ENCODE results near the gene GCFC2. TPM values are rescaled to one million over a fixed set of nuclear protein-coding genes. Genes with fewer than 3 reads are reported as not detected.
A peak's percentile ranks its signal among the peaks of the same experiment; 100 is the strongest.

The GCFC2 gene
- total and polyA plus RNA-seq, 2 of the 13 experiments (the other 11 are each of a cell fraction or from before 2014, with no cell fraction given), result 26.8 to 49.0 TPM

GRCh38 chr2:75627902-75628504 lies 82.7 kb downstream of the GCFC2 start (continued):
- TF ChIP-seq HINFP (CRISPR knock-in tag; IDR thresholded peaks at IDR 0.05; ENCODE audit: low read depth), result no peak
- peak; percentile 32 for TF ChIP-seq TEAD3 (CRISPR knock-in tag; optimal IDR thresholded peaks at IDR 0.05; ENCODE audit: borderline replicate concordance)
- peak; percentile 76 for TF ChIP-seq XRCC5 (optimal IDR thresholded peaks at IDR 0.05; ENCODE audit: low read length)
- no peak for TF ChIP-seq ZBTB8A (CRISPR knock-in tag; IDR thresholded peaks at IDR 0.05; ENCODE audit: borderline replicate concordance, low read depth)
- TF ChIP-seq ZNF775 (CRISPR knock-in tag; IDR thresholded peaks at IDR 0.05; ENCODE audit: borderline replicate concordance), result no peak
- TF ChIP-seq FOSL2 (CRISPR knock-in tag; IDR thresholded peaks at IDR 0.05), result 0 out of 2 replicates have a peak, but pooled peaks have one; percentile 27
- TF ChIP-seq BATF2 (CRISPR knock-in tag; IDR thresholded peaks at IDR 0.05), result no peak
- 0 out of 2 replicates have a peak, but pooled peaks have one; percentile 56 for TF ChIP-seq ZSCAN29 (CRISPR knock-in tag; conservative IDR thresholded peaks at IDR 0.05)
- peak; percentile 50; the same call in 1 of the 2 replicates for TF ChIP-seq MIER3 (CRISPR knock-in tag; IDR thresholded peaks at IDR 0.05; ENCODE audit: borderline replicate concordance)

- no peaks in the 10 kb centered on the region for H3K79me2 ChIP-seq (ENCODE audit: insufficient read depth, low read length)
- no peaks in the 10 kb centered on the region for H3K9me3 ChIP-seq (ENCODE audit: low read length)
- ATAC-seq, result no peak
- H3K27ac ChIP-seq (ENCODE audit: extremely low read length, insufficient read depth, low read length), result no peak overlapping the region
- TF ChIP-seq CCDC6 (CRISPR knock-in tag; IDR thresholded peaks at IDR 0.05), result no peak
- TF ChIP-seq MIER2 (CRISPR knock-in tag; IDR thresholded peaks at IDR 0.05), result 0 out of 2 replicates have a peak, but pooled peaks have one; percentile 45
- TF ChIP-seq REST (IDR thresholded peaks at IDR 0.05; ENCODE audit: borderline replicate concordance in 1 of 2, low read depth in 1 of 2, low read length in 2 of 2), result peak; percentile 15 to 87
- no peaks in the 10 kb centered on the region for H3K36me3 ChIP-seq (replicated peaks in 1 of 2; ENCODE audit: control insufficient read depth in 1 of 2, insufficient read depth in 2 of 2, low read length in 2 of 2)
- WGBS (ENCODE audit: low lambda C conversion rate), result 35% methylated on average over 3 of the region's 3 CpGs
- no peak overlapping the region for H3K4me2 ChIP-seq (ENCODE audit: low read depth, low read length)
- no peak for DNase-seq (ENCODE audit: low spot score)
- H3K4me1 ChIP-seq (ENCODE audit: insufficient read depth, low read length), result no peaks in the 10 kb centered on the region
- no peak for FAIRE-seq
- no peaks in the 10 kb centered on the region; a peak in 1 of 5 replicates for H3K27me3 ChIP-seq (ENCODE audit: control insufficient read depth in 1 of 2, insufficient read depth in 2 of 2, low read length in 2 of 2)
- H3K4me3 ChIP-seq (replicated peaks in 1 of 3; ENCODE audit: insufficient read depth in 1 of 3, low read depth in 2 of 3, low read length in 3 of 3), result no peak overlapping the region
- in situ Hi-C loops (cut with HindIII; ENCODE audit: extremely low pct_ligation_motif_present, low pct_unique_long_range_greater_than_20kb) (loop anchor here (25.0 kb wide), 1 partner anchor 561 kb away; no protein-coding TSS in a partner anchor), intact Hi-C loops (cut with micrococcal nuclease; ENCODE audit: unreplicated experiment) (no loop called here)
- ChIA-PET CTCF (ENCODE audit: low intra/inter-chr PET ratio, low total read pairs) (no interaction called here), POLR2A (no interaction called here)
- BruUV-seq (replicated peaks), result no TSS peak
- no peak overlapping the region for H2AFZ ChIP-seq (ENCODE audit: low read length)
- H4K20me1 ChIP-seq (ENCODE audit: insufficient read depth, low read length), result no peaks in the 10 kb centered on the region
- no peak overlapping the region for H3K9ac ChIP-seq (ENCODE audit: insufficient read depth, low read depth, low read length)
Measured at GRCh38 chr2:75622929-75623328, 87.8 kb downstream of the GCFC2 start.
